SKM-1 (cell line): Measurements from ENCODE around the gene C2orf92.
"Not testable (repeated sequence)": the region's sequence is repeated elsewhere in the genome, so short reads cannot be mapped to it uniquely, and the experiment has no call there.

Experiments used
- DNase-seq: peaks from one replicate; lab custom pipeline; 2025; ENCODE audit not compliant: unreplicated experiment; lab: John Stamatoyannopoulos, UW

Gene C2orf92

DNA sequence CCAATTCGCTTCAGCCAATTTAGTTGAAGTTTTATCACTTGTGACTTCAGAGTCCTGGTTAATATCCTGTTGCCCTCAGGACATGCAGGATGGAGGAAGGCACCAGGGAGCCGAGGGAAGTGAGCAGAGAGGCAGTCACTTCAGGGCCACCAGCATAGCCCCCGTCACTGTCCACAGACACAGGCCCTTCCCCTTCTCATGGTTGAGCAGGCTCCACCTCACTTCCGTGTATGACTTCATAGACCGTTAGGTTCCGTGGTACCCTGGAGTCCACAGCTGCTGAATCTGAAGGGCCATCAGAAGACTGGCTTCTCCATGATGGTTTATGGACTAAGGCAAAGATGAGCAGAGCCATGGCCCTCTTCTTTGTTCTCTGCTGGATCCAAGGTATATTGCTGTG, at the start of gene C2orf92:
C2orf92 (plus strand) TSS at position 266 of the 400 bp plus-strand sequence; CDS start at position 342, 76 bp downstream.
- no peak for DNase-seq

DNA sequence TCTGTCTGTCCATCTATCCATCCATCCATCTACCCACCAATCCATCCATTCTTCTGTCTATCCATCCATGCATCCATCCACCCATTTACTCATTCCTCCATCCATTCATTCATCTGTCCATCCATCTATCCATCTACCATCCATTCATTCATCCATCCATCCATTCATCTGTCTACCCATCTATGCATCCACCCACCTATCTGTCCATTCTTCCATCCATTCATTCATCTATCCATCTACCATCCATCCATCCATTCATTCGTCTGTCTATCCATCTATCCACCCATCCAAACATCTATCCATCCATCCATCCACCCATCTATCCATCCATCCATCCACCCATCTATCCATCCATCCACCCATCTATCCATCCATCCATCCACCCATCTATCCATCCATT, 49.0 kb upstream of the C2orf92 start:
- not testable (repeated sequence) for DNase-seq

DNA sequence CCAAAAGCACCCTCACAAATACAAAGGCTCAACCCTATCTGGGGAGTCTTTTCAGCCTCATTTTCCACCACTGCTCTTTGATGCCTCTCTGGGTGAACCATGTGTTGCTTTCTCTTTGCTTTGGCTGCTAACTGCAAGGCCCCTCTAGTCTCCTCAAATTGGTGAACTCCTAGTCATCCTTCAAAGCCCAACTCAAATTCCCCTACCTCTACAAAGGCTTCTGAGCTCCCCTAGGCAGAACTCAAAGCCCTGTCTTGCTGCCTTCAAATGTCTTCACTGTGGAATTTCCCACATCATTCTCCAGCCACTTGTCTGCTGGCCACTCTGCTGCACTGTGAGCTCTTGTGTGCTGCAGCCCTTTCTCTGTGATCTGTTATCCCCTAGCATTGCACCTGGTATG, 46.5 kb upstream of the C2orf92 start:
- DNase-seq, result not testable (repeated sequence)

DNA sequence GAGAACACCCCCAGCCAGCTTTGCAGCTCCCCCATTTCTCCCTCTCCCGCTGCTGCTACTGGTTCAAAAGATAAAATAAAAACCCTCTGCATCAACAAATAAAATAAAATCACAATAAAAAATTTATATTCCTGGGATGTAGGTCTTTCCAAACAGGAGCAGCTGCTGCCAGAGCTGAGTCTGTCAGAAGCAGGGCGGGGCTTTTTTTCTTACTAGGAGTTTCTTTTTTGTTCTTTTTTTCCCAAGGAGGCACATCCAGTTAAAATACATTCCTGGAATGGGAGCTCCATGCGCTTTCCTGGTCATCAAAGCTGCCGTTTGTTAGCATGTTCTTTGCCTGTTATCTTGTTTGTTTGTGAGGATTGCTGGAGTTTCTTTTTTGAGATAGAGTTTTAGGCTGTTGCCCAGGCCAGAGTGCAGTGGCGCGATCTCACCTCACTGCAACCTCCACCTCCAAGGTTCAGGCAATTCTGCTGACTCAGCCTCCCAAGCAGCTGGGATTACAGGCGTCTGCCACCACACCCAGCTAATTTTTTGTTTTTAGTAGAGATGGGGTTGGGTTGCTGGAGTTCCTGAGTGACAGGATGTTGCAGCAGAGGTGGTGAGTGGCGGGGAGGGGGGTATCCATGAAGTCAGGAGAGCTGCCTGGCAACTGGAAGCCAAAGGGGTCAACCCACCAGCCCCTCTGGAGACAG, 44.0 kb upstream of the C2orf92 start:
- not testable (repeated sequence) for DNase-seq

DNA sequence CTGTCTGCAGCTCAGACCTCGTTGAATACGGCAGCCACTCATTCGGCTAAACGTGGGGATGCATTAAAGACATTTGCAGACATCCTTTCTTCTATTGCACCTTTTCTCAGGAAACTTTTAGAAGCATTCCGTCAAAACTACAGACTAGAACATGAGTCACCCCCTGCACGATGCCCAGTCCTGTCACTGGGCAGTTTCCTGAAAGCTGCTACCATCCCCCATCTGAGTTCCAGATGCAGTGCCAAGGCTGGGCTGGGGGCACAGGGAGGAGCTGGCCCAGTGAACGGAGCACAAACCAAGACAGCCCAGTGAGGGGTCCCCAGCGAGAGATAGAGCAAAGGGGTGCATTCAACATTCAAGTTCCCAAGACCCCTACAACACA, 43.5 kb upstream of the C2orf92 start:
- not testable (repeated sequence) for DNase-seq

DNA sequence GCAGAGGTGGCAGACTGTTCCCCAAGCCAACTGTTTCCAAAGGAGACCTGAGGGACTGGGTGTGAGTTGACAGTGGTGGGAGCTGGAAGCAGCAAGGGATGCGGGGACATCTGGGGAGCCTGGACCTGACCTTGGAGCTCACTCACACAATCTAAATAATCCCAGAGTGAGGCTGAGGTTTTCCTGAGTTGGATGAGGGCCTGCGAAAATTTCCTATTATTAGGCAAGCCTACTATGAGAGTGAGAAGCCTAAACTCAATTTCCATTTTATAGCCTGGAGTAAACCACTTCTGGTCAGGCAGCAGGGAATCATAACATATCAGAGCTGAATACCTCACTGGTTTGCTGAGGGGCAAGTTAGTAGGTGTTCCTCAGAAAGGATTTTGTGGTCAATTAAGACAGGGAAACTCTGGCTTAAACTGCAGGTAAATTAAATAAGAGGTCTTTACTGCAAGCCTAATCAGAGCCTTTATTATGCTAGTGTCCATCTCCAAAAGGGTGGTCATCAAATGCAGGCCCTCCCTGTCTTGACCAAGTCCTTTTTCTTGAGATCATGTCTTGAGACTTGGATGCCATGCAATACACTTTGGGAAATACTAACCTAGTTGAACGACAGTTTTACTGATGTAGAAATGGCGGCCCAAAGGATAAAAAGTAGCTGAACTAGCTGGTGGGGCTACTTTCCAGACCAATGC, 25.3 kb upstream of the C2orf92 start:
- no peak for DNase-seq

DNA sequence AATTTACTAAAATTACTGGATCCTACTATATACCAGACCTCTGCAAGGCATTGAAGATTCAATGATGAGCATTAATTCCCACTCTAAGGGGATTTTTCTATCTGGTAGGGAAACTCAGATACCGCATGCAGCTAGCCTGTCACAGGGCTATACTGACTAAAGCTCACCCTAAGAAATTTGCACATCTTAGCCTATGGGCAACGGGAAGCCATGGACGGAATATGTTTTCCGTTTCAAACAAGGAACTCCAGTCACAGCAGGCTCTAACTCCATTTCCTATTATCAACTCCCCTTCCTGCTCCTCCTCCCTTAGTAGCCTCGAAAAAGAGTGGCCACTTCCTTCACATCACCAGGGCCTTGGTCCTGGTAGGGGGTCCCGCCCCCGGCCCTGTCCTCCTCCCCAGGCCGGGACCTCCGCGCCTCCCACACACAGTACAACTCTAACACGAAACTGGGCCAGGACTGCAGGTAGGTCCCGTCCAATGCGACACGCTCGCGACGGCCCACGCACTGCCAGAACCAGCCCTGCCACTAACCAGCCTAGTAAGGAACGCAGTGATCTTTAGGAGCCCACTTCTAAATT, 24.3 kb upstream of the C2orf92 start:
- DNase-seq, result peak; percentile 39

DNA sequence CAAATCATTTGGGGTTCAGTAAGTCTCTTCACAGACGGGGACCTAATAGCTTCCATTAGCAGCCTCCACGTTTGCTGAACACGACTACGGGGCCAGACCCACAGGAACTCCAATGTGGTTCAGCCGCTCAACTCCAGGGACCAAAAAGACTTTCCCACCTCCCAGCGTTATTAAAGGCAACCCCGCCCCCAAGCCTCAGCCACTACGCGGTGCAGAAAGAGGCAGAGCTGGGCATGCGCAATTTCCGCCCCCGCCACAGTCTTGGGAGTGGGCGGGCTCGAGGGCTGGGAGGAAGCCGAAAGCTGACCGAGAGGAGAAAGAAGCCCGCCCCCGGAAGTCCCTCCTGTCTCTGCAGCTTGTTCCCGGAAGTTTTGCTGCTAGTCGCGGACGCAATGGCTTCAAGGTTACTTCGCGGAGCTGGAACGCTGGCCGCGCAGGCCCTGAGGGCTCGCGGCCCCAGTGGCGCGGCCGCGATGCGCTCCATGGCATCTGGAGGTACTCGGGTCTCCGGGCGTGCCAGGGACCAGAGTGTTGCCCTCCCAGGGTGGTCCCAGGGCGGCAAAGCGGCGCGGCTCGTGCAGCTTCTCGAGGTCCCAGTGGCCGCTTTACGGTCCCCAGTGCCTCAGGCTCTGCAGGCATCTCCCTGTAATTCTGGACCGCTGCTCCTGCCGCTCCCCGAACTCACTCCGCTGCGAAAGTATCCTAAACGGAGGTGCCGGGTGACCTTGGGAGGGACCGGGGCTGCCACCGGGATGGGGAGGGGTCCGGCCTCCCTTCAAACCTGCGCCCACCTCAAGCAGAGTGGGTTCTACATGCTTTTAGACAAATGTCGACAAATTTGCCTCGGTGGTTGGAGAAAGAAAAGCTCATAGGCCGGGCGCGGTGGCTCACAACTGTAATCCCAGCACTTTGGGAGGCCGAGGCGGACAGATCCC, 23.6 kb upstream of the C2orf92 start, which contains the start of gene COX5B:
COX5B (plus strand) TSS at position 368 of the 935 bp plus-strand sequence; CDS start at position 393, 25 bp downstream.
- DNase-seq, result peak; percentile 91

DNA sequence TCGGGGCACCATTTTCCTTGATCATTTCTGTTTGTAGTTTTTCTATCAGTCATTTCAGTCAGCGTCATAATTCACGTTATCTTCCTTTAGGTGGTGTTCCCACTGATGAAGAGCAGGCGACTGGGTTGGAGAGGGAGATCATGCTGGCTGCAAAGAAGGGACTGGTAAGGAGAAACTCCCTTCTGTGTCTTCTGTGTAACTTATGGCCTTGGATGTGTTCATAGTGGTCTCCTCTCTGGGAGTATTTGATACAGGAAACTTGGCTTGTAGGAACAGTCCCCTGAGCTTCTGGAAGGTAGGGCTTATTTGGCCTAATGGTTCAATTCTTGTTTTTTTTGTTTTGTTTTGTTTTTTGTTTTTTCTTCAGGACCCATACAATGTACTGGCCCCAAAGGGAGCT, 22.5 kb upstream of the C2orf92 start:
- DNase-seq, result no peak

DNA sequence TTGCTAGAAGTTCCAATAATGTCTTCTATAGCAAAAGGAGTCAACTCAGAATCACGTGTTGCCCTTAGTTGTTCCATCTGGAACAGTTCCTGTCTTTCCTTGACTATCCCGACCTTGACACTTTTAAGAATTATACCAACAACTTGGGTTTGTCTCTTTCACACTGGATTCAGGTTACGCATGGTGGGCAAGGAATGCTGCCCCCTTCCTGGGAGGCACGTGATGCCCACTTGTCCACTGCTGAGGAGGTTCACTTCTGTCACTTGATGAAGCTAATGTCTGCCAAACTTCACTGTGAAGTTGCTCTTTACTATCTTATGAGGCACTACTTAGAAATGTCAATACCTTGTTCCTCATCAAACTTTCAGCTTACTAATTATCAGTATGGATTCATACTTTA, 18.4 kb upstream of the C2orf92 start:
- no peak for DNase-seq

DNA sequence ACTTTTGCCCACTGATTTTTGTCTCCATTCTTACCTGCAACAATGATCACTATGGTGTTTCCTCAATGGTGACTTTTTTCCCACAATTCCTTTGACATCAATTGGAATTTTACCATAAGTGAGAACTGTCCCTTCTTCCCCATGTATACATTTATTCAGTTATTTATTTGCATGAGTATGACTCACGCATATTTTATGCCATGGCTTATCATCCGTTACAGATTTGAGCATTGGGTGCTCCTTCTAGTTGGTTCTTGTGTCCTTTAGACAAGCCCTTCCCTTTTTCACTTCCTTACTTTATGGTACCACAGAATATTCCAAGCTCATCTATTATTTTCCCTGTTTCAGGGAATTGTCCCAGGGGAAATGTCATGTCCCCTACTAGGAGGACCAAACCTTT, 16.0 kb upstream of the C2orf92 start:
- no peak for DNase-seq

DNA sequence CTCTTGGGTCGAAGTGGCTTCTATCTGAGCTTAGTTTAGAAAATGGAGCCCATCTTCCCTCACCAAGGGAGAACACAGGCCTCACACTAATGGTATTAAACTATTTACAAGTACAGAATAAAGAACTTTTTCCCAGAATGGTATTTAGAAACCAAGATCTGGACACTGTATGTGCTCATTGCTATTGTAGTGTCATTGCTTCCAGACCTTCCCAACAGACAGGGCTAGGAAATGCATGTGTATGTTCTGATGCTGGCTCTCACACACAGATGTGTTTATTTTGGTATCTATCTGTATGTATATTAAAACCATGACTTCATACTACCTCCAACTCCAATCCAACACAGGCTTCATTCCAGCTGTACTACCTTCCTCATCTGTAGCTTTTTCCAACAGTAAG, 15.6 kb upstream of the C2orf92 start:
- no peak for DNase-seq

DNA sequence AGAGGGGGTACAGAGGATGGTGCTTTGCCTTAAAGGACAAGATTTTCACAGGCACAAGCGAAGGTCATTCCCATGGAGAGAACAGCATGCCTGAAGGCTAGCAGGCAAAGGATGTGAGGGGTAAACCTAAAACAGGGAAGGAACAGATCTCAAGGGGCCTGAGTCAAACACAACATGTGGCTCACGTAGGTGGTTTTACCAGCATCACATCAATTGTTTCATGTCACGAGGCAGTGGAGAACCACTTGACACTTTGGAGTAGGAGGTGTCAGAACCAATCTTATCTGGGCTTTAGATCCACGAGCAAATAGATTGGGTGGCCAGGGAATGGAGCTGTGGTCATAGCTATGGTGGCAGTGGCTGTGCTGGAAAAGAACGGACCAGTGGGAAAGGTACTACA, 15.2 kb upstream of the C2orf92 start:
- no peak for DNase-seq

DNA sequence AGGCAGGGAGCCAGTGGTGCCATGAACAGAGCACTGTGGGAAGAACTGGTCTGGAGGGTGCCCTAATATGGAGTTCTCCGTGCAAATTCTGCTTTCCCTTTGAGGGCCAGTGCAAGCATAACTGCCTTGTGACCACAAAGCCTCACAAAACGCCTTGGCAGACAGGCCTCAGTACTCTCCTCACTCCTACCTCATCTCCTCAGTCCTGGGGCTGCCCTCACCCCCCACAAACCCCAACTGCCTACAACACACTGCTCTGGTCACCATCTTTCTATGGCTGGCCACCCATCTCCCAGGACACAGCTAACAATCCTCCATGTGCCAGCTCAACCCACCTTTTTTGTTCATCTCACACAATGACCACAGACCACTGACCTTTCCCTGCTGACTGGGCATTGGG, 14.7 kb upstream of the C2orf92 start:
- DNase-seq, result no peak

DNA sequence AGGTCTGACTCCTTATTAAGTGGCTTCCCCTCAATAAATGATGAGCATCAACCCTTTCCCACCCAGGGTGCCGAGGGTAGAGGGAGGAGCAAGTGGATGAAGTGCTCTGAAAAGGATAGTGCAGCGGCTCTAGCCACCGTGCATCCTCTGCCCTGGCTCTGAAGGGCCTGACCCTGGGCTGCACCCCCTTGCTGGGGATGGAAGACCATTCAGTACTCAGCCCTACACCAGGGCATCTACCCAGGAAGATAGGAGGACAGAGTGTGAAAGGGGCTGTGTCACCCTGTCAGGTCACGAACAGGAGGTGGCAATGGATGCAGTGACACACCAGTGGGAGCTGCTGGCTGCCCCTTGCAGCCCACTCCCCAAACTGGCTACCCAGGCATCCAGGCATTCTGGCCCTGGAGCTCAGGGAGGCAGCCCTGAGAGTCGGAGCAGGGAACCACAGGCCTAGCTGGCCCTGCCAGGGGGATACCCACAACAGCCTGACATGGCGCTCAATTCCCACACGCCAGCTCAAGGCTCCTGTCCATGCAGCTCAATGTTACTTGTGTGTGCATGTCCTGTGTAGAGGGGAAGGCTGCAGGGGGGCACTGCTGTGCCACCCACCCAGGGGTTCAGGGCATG, 13.3 kb upstream of the C2orf92 start:
- no peak for DNase-seq

DNA sequence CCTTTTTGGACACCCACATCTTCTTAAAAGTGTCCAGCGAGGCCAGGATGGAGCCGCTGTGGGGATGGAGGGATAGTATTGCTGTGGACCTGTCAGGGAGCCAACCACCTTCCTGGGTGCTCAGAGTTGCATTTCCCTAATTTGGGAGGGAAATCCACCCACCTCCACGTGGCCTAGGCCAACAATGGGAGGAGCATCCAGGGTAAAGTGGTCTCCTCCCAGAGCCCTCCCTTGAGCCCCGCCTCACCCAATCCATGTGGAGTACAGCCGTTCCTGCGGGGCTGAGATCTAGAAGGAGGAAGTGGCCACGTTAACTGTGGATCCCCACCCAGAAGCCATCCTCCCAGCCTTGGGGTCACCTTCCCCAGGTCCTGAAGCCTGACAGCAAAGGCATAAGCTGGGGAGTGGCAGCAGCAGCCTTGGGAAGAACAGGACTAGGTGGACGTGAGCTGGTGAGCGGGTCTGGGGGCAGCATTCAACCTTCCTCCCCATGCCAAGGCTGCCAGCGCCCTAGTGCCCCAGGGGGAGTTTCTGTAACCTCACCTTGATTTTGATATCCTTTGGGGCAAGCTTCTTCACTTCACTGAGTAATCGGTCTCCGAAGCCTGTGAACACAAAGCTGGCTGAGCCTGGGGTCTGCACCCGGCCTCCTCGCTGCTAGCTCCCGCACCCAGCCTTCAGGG, 12.5 kb upstream of the C2orf92 start:
- no peak for DNase-seq

DNA sequence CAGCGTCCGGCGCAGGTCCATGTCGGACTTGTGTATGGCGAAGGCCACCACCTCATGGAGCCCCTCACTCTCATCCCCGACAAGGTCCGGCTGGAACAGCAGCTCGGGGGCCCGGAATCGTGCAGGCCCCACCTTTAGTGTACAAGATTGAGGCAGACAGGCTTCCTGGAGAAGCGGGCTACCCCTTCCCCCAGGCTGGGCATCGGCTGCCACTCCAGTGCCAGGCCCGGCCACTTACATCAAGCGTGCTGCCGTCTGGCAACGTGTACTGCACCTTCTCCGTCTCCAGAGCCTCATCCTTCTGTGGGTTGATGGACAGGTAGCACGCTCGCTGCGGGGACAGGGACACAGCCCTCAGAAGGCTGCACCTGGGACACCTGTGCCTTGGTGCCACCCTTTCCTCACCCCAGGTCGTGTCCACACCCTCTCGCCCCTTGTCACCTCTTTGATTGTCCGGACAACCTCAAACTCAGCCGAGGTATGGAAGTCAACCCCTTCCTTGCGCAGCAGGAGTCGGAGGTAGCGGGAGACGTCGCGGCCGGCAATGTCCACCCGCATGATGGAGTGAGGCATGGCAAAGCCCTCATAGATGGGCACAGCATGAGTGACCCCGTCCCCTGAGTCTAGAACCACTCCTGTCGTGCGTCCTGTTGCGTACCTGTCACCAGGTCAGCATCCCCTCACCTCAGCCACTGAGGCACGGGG, 11.4 kb upstream of the C2orf92 start:
- DNase-seq, result no peak

DNA sequence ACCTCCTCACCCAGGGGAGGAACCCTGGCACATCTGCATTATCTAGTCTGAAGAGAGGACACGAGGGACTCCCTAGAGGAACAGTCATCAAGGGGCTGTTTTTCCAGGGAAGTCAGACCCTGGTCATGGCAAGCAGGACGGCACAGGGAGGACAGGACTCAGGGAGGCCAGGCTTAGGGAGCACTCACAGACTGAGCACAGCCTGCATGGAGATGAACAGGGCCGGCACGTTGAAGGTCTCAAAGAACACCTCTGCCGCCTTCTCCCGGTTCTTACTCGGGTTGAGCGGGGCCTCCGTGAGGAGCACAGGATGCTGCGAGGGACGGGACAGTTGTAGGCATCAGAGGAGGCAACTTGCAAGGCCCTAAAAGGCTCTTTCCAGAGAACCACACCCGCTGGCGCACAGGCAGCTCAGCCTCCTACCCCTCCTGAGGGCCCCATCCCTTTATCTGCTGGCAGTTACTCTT, 10.8 kb upstream of the C2orf92 start:
- no peak for DNase-seq

DNA sequence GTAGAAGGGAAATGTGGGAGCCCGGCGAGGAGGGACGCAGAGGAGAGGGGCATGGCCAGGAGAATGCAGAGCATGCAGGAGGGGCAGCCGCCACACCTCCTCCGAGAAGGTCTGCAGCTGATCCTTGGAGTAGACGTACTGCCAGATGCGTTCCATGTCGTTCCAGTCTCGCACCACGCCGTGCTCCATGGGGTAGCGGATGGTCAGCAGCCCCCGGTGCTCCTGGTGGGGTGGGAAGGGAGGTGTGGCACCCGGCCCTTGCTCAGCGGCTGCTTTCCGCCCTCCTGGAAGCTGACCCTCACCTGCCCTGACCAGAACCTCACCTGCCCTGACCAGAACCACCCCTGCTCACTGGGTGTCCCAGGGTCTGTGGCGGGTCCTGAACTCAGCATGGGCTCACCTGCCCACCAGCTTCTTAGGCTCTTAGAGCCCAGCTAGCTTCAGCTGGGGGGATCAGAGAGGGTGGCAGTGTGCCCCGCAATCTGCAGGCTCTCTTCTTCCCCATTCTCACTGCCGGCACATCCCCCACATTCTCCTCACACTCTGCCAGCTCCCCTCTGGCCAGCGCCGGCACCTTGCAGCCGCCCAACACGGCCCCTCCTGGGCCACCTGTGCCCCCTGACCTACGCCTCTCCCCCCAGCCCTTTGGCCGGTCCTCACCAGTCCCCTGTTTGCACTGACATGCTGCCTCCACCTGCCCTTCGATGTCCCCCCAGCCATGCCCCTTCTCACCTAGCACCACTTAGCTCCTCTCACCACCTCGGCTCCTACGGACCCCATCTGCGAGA, 10.1 kb upstream of the C2orf92 start:
- no peak for DNase-seq
